Measurements from ENCODE around the gene SOD2.
"Not testable (repeated sequence)": the region's sequence is repeated elsewhere in the genome, so short reads cannot be mapped to it uniquely, and the experiment has no call there.

SOD2 gene

GRCh38 chr6:159676890-159677505 is 16.0 kb downstream of the SOD2 start:
- DNase-seq: no peak
- Histone ChIP-seq H3K27me3 (no peaks in the 10 kb centered on the region), H3K9me3 (no peaks in the 10 kb centered on the region), H3K27ac (no peak overlapping the region), H3K4me1 (no peaks in the 10 kb centered on the region), H3K36me3 (peaks cover 21 to 46% (median 41%) of the 10 kb centered on the region in 3 donors), H3K4me3 (no peak overlapping the region)
- TF ChIP-seq CTCF (IDR thresholded peaks at IDR 0.05): no peak
- intact Hi-C loops (cut with DNase I; ENCODE audit: low total_unique reads): no loop called here

- H3K27me3 ChIP-seq; H3K9me3 ChIP-seq; H3K27ac ChIP-seq; DNase-seq; H3K4me3 ChIP-seq; intact Hi-C loops (cut with DNase I; ENCODE audit: low total_unique reads); H3K4me1 ChIP-seq: not testable (repeated sequence)
- H3K36me3 ChIP-seq: peaks cover 18 to 44% (median 38%) of the 10 kb centered on the region in 3 donors
Observed at GRCh38 chr6:159676236-159676635, 16.8 kb downstream of the SOD2 start.

DNA sequence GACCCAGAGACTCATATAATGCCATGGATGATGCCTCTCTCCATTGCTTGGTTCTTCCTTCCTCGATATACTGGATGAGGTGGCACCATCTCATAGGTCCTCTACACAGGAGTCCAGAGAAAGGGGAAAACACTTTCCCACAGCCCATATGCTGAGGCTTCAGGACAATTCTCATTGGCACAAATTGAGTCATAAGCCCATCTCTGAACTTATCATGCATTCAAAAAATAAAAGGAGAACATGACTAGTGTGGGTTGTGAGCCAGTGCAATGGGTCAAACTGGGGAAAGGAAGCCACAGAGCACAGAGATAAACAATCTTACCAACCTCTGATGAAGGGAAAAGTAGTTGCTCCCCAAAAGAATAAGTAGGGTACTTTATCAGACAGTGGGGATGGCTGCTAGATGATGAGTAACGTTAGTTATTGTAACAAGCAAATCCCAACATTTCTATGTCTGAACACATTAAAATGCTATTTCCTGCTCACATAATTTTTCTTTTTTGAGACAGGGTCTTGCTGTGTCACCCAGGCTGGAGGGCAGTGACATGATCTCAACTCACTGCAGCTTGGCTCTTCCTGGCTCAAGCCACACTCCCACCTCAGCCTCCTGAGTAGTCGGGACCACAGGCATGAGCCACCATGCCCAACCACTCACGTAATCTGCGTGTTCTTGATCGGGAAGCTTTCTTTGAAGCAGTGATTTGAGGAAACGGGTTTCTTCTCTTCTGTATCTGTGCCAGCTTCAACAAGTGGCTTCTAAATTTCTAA is 27.0 kb downstream of the SOD2 start:
- DNase-seq: no peak
- peaks cover 18 to 30% (median 26%) of the 10 kb centered on the region in 3 donors for H3K36me3 ChIP-seq
- no peak for TF ChIP-seq CTCF (IDR thresholded peaks at IDR 0.05)
- intact Hi-C loops (cut with DNase I; ENCODE audit: low total_unique reads): no loop called here
- H3K9me3 ChIP-seq: peaks cover 0 to 6% (median 5%) of the 10 kb centered on the region in 3 donors
- H3K27ac ChIP-seq: no peak overlapping the region
- H3K27me3 ChIP-seq: no peaks in the 10 kb centered on the region
- no peak overlapping the region for H3K4me3 ChIP-seq
- H3K4me1 ChIP-seq: no peaks in the 10 kb centered on the region

- H3K4me1 ChIP-seq; H3K27ac ChIP-seq; H3K4me3 ChIP-seq; intact Hi-C loops (cut with DNase I; ENCODE audit: low total_unique reads); DNase-seq; H3K27me3 ChIP-seq; H3K9me3 ChIP-seq: not testable (repeated sequence)
- peaks cover 0 to 13% (median 4%) of the 10 kb centered on the region in 3 donors for H3K36me3 ChIP-seq
Observed at GRCh38 chr6:159663368-159663889, 29.6 kb downstream of the SOD2 start.

DNA sequence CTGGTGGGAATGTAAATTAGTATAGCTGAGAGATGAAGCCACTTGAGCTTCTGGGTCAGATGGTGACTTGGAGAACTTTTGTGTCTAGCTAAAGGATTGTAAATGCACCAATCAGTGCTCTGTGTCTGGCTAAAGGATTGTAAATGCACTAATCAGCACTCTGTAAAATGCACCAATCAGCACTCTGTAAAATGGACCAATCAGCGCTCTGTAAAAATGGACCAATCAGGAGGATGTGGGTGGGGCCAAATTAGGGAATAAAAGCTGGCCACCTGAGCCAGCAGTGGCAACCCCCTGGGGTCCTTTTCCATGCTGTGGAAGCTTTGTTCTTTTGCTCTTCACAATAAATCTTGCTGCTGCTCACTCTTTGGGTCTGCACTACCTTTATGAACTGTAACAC is 31.1 kb downstream of the SOD2 start:
- intact Hi-C loops (cut with DNase I; ENCODE audit: low total_unique reads); H3K27ac ChIP-seq; H3K4me1 ChIP-seq; H3K4me3 ChIP-seq; DNase-seq; H3K9me3 ChIP-seq; H3K27me3 ChIP-seq: not testable (repeated sequence)
- H3K36me3 ChIP-seq: peaks cover 0 to 13% (median 0%) of the 10 kb centered on the region in 3 donors

DNA sequence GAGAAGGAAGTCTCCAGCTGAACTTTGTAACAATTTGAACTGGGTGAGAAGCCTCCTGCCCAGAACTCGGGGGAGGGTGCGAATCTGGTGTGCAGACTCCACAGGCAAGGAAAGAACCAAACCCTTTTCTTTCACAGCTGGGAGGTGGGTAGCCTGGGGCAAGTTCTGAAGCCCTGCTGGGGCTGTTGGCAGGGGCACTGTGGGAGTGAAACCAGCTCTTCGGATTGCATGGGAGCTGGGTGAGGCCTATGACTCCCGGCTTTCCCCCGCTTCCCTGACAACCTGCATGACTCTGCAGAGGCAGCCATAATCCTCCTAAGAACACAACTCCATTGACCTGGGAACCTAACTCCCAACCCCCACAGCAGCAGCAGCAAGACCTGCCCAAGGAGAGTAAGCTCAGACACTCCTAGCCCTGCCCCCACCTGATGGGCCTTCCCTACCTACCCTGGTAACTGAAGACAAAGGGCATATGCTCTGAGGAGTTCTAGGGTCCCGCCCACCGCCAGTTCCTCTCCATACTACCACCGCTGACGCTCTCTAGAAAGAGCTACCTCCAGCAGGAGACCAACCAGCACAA is 37.5 kb downstream of the SOD2 start:
- no peak for DNase-seq
- no peak for TF ChIP-seq CTCF (IDR thresholded peaks at IDR 0.05)
- no peaks in the 10 kb centered on the region for H3K27me3 ChIP-seq
- intact Hi-C loops (cut with DNase I; ENCODE audit: low total_unique reads): loop anchor here (5.0 kb wide), 1 partner anchor 488 kb away; the partner anchor contains the start of gene FNDC1
- no peak overlapping the region for H3K27ac ChIP-seq
- no peaks in the 10 kb centered on the region for H3K36me3 ChIP-seq
- no peaks in the 10 kb centered on the region for H3K9me3 ChIP-seq
- H3K4me3 ChIP-seq: no peak overlapping the region
- H3K4me1 ChIP-seq: no peaks in the 10 kb centered on the region
